T-helper 2 cell treated with Interferon-gamma antibody and Interleukin-4, amounts not matched to agents 5 μg/mL and 100 μg/mL, for 36 hours (primary cell): ENCODE measurements around the gene MAPK1IP1L.

Source experiments
- DNase-seq: peaks from one replicate; pipeline ENCODE4 v3.0.0; 2021; ENCODE audit warnings: low spot score
- H3K27ac Mint-ChIP-seq: one replicate; pipeline ENCODE4 v1.8.0; 2021; ENCODE audit warnings: mild to moderate bottlenecking, mixed read lengths
- H3K27me3 Mint-ChIP-seq: one replicate; pipeline ENCODE4 v1.8.0; 2021; ENCODE audit warnings: low read depth, mixed read lengths
- H3K36me3 Mint-ChIP-seq: one replicate; pipeline ENCODE4 v1.8.0; 2021; ENCODE audit warnings: low read depth, mixed read lengths
- H3K4me1 Mint-ChIP-seq: one replicate; pipeline ENCODE4 v1.8.0; 2021; ENCODE audit warnings: low read depth, mixed read lengths
- H3K4me3 Mint-ChIP-seq: one replicate; pipeline ENCODE4 v1.8.0; 2022; ENCODE audit warnings: mild to moderate bottlenecking, moderate library complexity, mixed read lengths
- H3K9me3 Mint-ChIP-seq: one replicate; pipeline ENCODE4 v1.8.0; 2021; ENCODE audit warnings: mixed read lengths

MAPK1IP1L gene

DNA sequence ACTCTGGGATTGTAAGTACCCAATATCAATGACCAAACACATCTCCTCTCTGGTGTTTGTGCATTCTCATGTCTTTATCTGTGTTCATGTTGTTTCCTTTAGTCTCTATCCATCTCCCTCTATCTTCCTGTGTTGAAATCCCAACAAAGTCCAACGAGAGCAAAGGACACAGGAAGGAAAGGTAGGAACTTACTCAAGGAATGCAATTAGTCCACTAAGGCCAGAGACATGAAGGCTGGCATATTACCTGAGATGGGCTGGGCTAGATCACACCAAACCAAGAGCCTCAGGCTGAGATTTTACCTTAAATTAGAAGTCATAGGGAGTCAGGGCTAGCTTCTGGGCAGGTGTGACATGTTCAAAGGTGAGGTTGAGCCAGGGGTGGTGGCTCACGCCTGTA is 63.3 kb downstream of the MAPK1IP1L start:
- H3K27me3 Mint-ChIP-seq: peaks cover 7% of the 10 kb centered on the region
- no peaks in the 10 kb centered on the region for H3K36me3 Mint-ChIP-seq
- H3K4me1 Mint-ChIP-seq: peaks cover 4% of the 10 kb centered on the region
- H3K27ac Mint-ChIP-seq: no peak overlapping the region
- no peaks in the 10 kb centered on the region for H3K9me3 Mint-ChIP-seq
- no peak for DNase-seq
- no peak overlapping the region for H3K4me3 Mint-ChIP-seq

DNA sequence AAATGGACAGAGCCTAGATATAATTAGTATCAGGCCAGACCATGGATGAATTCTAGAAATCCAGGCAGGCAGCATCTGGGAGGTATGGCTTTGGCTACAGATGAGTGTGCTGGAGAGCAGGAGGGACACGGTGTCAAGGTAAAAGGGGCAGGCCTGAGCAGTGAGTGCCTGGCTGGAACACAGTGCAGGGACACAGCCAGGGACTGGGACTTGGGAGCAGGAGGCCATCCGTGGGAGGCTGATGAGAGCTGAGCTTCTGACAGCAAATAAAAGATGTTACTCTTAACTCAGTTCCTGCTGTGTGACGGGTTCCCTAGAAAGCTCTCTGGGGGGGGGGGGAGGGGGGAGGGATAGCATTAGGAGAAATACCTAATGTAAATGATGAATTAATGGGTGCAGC is 64.0 kb downstream of the MAPK1IP1L start:
- no peak overlapping the region for H3K4me3 Mint-ChIP-seq
- H3K36me3 Mint-ChIP-seq: no peaks in the 10 kb centered on the region
- no peak overlapping the region for H3K27ac Mint-ChIP-seq
- peaks cover 4% of the 10 kb centered on the region for H3K4me1 Mint-ChIP-seq
- DNase-seq: no peak
- H3K27me3 Mint-ChIP-seq: peaks cover 12% of the 10 kb centered on the region
- H3K9me3 Mint-ChIP-seq: no peaks in the 10 kb centered on the region

DNA sequence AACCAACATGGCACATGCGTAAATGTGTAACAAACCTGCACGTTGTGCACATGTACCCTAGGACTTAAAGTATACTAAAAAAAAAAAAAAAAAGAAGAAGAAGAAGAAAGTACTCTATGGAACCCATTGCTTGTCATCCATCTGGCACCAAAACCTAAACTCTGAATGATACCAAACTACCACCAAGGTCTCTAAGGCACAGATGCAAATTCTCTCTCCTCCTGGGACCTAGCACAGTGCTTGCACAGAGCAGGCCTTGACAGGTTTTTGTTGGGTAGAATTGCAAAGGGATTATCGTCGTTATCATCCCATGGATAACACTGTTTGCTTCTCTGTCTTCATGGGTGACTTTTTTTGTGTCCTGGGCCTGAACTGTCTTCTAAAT is 64.4 kb downstream of the MAPK1IP1L start:
- no peak overlapping the region for H3K4me3 Mint-ChIP-seq
- H3K27me3 Mint-ChIP-seq: peaks cover 12% of the 10 kb centered on the region
- no peak overlapping the region for H3K27ac Mint-ChIP-seq
- peaks cover 4% of the 10 kb centered on the region for H3K4me1 Mint-ChIP-seq
- no peaks in the 10 kb centered on the region for H3K36me3 Mint-ChIP-seq
- DNase-seq: no peak
- H3K9me3 Mint-ChIP-seq: no peaks in the 10 kb centered on the region

DNA sequence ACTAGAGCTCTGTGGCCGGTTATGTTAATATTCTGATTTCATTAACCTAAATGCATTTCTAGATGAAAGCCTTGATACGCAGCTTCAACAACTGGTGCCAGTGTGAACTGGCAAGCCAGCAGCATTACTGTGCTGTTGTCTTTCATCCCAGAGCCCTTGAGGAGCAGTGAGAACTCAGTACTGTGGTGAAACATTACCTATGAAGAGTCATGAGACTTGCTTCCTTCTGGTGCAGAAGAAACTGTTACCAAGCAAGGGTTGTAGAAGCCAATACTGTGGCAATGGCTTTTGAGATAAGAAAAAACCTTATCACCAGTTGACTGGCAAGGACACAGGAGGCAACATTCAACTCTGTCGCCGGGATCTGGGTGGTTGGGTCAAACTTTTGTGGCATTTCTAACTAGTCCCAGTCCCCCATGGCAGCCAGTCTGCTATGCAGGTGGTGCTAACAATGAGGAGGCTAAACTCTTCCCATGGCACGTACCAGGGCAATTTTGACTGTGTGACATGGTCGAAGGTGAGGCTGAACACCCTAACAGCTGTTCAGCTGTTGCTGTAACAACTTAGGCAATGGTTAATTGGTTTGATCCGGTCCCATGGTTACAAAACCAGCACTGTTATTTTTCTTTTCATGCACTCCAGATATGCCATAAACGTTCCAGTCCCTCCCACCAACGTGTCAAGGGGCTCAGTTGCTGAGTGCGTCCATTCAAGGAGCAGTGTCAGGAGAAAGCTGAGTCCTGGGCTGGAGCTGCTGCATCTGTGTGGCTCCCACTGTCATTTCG is 65.0 kb downstream of the MAPK1IP1L start:
- H3K4me1 Mint-ChIP-seq: peaks cover 4% of the 10 kb centered on the region
- H3K27ac Mint-ChIP-seq: no peak overlapping the region
- DNase-seq: no peak
- H3K36me3 Mint-ChIP-seq: no peaks in the 10 kb centered on the region
- H3K4me3 Mint-ChIP-seq: no peak overlapping the region
- no peaks in the 10 kb centered on the region for H3K9me3 Mint-ChIP-seq
- peaks cover 12% of the 10 kb centered on the region for H3K27me3 Mint-ChIP-seq

DNA sequence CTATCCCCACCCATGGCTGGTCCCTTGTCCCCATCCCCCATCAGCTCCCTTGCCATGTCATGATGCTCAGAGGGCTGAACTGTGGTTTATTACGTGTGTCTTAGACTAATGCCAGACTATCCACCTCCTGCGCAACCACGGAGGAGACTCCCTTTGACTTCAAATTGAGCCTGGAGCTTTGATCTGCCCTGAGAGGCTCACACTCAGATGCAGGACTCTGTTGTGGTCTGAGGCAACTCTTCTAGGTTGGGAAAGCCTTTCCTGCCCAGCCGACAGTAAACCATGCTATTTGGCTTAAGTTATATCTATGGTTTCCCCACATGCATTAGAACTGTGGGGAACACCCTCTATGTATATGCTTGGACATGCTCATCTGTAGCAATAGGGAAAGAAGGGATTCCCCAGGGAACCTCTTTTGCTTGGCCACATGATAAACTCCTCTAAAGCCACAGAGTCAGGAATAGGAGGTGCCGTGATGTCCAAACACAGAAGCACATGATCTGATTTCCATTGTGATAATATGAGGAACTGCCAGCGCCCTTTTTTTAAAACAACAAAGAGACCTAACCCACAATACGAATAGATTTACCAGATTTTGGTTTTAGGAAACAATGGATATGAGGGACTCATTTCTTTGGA is 66.5 kb downstream of the MAPK1IP1L start:
- H3K9me3 Mint-ChIP-seq: no peaks in the 10 kb centered on the region
- H3K36me3 Mint-ChIP-seq: no peaks in the 10 kb centered on the region
- H3K27ac Mint-ChIP-seq: no peak overlapping the region
- H3K27me3 Mint-ChIP-seq: peaks cover 12% of the 10 kb centered on the region
- H3K4me1 Mint-ChIP-seq: peaks cover 4% of the 10 kb centered on the region
- no peak for DNase-seq
- no peak overlapping the region for H3K4me3 Mint-ChIP-seq

DNA sequence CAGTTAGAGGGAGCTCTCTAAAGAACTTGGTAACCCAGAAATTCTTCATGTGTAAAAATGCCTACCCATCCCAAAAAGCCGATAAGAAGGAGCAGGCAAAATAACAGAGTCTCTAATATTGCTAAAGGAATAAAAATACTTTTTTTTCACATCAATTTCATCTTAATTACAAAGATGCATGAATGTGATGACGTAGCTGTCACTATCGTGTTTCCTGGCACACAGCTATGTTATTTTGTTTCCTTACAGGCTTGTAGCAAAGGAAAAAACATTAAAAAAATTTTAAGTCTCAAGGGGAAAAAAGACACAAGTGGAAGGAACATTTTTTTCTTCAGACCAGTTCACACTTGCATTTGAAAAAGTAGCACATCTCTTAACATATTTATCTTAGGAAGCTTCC is 67.3 kb downstream of the MAPK1IP1L start:
- Mint-ChIP-seq H3K4me3 (no peak overlapping the region), H3K9me3 (no peaks in the 10 kb centered on the region), H3K4me1 (peaks cover 4% of the 10 kb centered on the region), H3K27ac (no peak overlapping the region), H3K36me3 (no peaks in the 10 kb centered on the region), H3K27me3 (peaks cover 10% of the 10 kb centered on the region)
- DNase-seq: no peak
